IMR-90 (cell line): ENCODE data around the gene ACACA. TPM values are rescaled to one million over a fixed set of nuclear protein-coding genes. Genes with fewer than 3 reads are reported as not detected.

Experiments
- ATAC-seq: fragments of 200-7000 bp; cut with Tn5 transposase; 2 replicates; pipeline ENCODE4 v1.9.1; 2020; ENCODE audit warnings: low read depth, mild to moderate bottlenecking, moderate library complexity
- BruUV-seq: library from RNA; stranded (reverse); fragments of 400-500 nt; replicated peaks from 2 replicates; lab custom pipeline; 2021; lab: Mats Ljungman, UMichigan
- CTCF ChIA-PET: fragments of 300-600 bp; formaldehyde crosslinking; extraction: SDS; loops from one replicate; lab custom pipeline; 2021; ENCODE audit warnings: antibody characterized with exemption; lab: Yijun Ruan, JAX
- POLR2A ChIA-PET: fragments of 300-600 bp; sonication (Branson Sonifier 250); formaldehyde crosslinking; loops from one replicate; lab custom pipeline; 2022; ENCODE audit warnings: antibody characterized with exemption; ENCODE audit not compliant: unreplicated experiment; lab: Charles Lee
- DNase-seq: peaks from one replicate; pipeline ENCODE4 v3.0.0; 2013
- H2AFZ ChIP-seq: replicated peaks from 2 replicates; pipeline ENCODE3; 2013; ENCODE audit warnings: low read length, mild to moderate bottlenecking; ENCODE audit not compliant: poor library complexity
- H2AK5ac ChIP-seq: 2 replicates; pipeline ENCODE4 v1.6.1; 2013; ENCODE audit warnings: low read depth, low read length, inconsistent platforms
- H2AK9ac ChIP-seq: replicated peaks from 2 replicates; pipeline ENCODE3; 2013; ENCODE audit warnings: mild to moderate bottlenecking, low read depth, low read length, moderate library complexity; ENCODE audit not compliant: poor library complexity
- H2BK120ac ChIP-seq: 2 replicates; pipeline ENCODE4 v1.6.1; 2013; ENCODE audit warnings: low read depth, low read length, inconsistent platforms
- H2BK15ac ChIP-seq: 3 replicates; pipeline ENCODE4 v1.6.1; 2013; ENCODE audit warnings: low read depth, low read length, inconsistent platforms
- H2BK20ac ChIP-seq: 2 replicates; pipeline ENCODE4 v1.6.1; 2013; ENCODE audit warnings: low read depth, mild to moderate bottlenecking, inconsistent platforms, low read length, moderate library complexity
- H2BK5ac ChIP-seq: 2 replicates; pipeline ENCODE4 v1.6.1; 2013; ENCODE audit warnings: mild to moderate bottlenecking, low read depth, low read length, inconsistent platforms; ENCODE audit not compliant: poor library complexity, severe bottlenecking
- H3K14ac ChIP-seq: replicated peaks from 2 replicates; pipeline ENCODE4 v1.6.1; 2013; ENCODE audit warnings: low read depth, low read length, inconsistent platforms
- H3K18ac ChIP-seq: 2 replicates; pipeline ENCODE4 v1.6.1; 2013; ENCODE audit warnings: low read depth, low read length, control low read depth
- H3K23ac ChIP-seq: 2 replicates; pipeline ENCODE4 v1.6.1; 2013; ENCODE audit warnings: low read depth, low read length, inconsistent platforms
- H3K27ac ChIP-seq: 2 replicates; pipeline ENCODE4 v1.5.1; 2013; ENCODE audit warnings: mild to moderate bottlenecking, control low read depth, low read length; ENCODE audit not compliant: insufficient read depth
- H3K27me3 ChIP-seq: 2 replicates; pipeline ENCODE4 v1.6.1; 2013; ENCODE audit warnings: low read length; ENCODE audit not compliant: control insufficient read depth, insufficient read depth
- H3K36me3 ChIP-seq: 2 replicates; pipeline ENCODE4 v1.6.1; 2013; ENCODE audit warnings: low read length, mixed read lengths; ENCODE audit not compliant: control insufficient read depth, insufficient read depth
- H3K4ac ChIP-seq: 2 replicates; pipeline ENCODE4 v1.6.1; 2013; ENCODE audit warnings: low read depth, low read length, inconsistent platforms
- H3K4me1 ChIP-seq: 2 replicates; pipeline ENCODE4 v1.6.1; 2013; ENCODE audit warnings: low read length, mixed read lengths; ENCODE audit not compliant: control insufficient read depth, insufficient read depth
- H3K4me2 ChIP-seq: 2 replicates; pipeline ENCODE4 v1.6.1; 2013; ENCODE audit warnings: low read depth, mild to moderate bottlenecking, control low read depth, low read length, moderate library complexity
- H3K4me3 ChIP-seq: 2 replicates; pipeline ENCODE4 v1.5.1; 2013; ENCODE audit warnings: low read depth, mild to moderate bottlenecking, control low read depth, low read length, moderate library complexity; ENCODE audit not compliant: insufficient read depth
- H3K56ac ChIP-seq: 2 replicates; pipeline ENCODE4 v1.6.1; 2013; ENCODE audit warnings: low read length, inconsistent platforms; ENCODE audit not compliant: insufficient read depth; ENCODE audit errors: extremely low read depth
- H3K79me1 ChIP-seq, 2 experiments: 2 replicates each; pipeline ENCODE4 v1.6.1; 2013; ENCODE audit warnings: low read length in 2 of 2, inconsistent platforms in 1 of 2, low read depth in 1 of 2
- H3K9ac ChIP-seq: 2 replicates; pipeline ENCODE4 v1.6.1; 2013; ENCODE audit warnings: low read depth, low read length, control low read depth
- H3K9me1 ChIP-seq: 2 replicates; pipeline ENCODE4 v1.6.1; 2013; ENCODE audit warnings: low read length, inconsistent platforms; ENCODE audit not compliant: insufficient read depth
- H3K9me3 ChIP-seq: 2 replicates; pipeline ENCODE4 v1.6.1; 2013; ENCODE audit warnings: low read length; ENCODE audit not compliant: control insufficient read depth, insufficient read depth
- H4K20me1 ChIP-seq: 2 replicates; pipeline ENCODE4 v1.6.1; 2013; ENCODE audit warnings: low read length, inconsistent platforms; ENCODE audit not compliant: insufficient read depth
- H4K5ac ChIP-seq: 2 replicates; pipeline ENCODE4 v1.6.1; 2013; ENCODE audit warnings: mild to moderate bottlenecking, low read depth, low read length, control low read depth
- H4K8ac ChIP-seq, 2 experiments: 2 replicates each; pipeline ENCODE4 v1.6.1; 2013; ENCODE audit warnings: low read depth in 2 of 2, low read length in 2 of 2, control low read depth in 1 of 2, inconsistent platforms in 1 of 2
- H4K91ac ChIP-seq: 2 replicates; pipeline ENCODE4 v1.6.1; 2013; ENCODE audit warnings: low read depth, low read length, inconsistent platforms; ENCODE audit not compliant: insufficient read depth
- MAFK ChIP-seq: IDR thresholded peaks from 2 replicates; pipeline ENCODE4 v1.6.1; 2012; ENCODE audit warnings: low read depth, low read length, improper control_type of control experiment
- USF2 ChIP-seq: fragments of 150-350 bp; IDR thresholded peaks from 2 replicates; pipeline ENCODE4 v1.6.1; 2017; ENCODE audit warnings: mild to moderate bottlenecking, antibody characterized with exemption, low read length, low read depth
- WGBS, 2 experiments: methylation state at CpG; one replicate each; pipeline versions ENCODE4 v1.1.5 to v1.1.7; 2013; ENCODE audit warnings: missing lambda C conversion rate in 2 of 2; ENCODE audit not compliant: insufficient read length in 1 of 2; ENCODE audit errors: extremely low coverage in 2 of 2; 5-methylcytosine and 5-hydroxymethylcytosine counted together
- dilution Hi-C: fragments of 300-500 bp; cut with HindIII; formaldehyde crosslinking; loops from one replicate; pipeline ENCODE4 v1.14.3; 2018; ENCODE audit warnings: low sequenced_read_pairs; ENCODE audit not compliant: unreplicated experiment
- in situ Hi-C: fragments of 300-500 bp; cut with MboI; formaldehyde crosslinking; loops from 3 replicates; pipeline ENCODE4 v1.14.3; 2019; ENCODE audit warnings: low sequenced_read_pairs, inconsistent platforms, mixed read lengths
- intact Hi-C: fragments of 100-400 bp; cut with micrococcal nuclease; formaldehyde crosslinking; loops from 2 replicates; pipeline ENCODE4 v1.10.0; 2022
- polyA plus RNA-seq, 3 experiments: library from polyadenylated mRNA; depleted of rRNA; stranded (reverse); fragments of >200 nt; gene quantifications; 2 replicates each; pipeline ENCODE4 v1.2.3, GENCODE V29; 2012; ENCODE audit warnings: low replicate concordance in 1 of 3
- total RNA-seq: library from RNA; depleted of rRNA; stranded (reverse); fragments of >200 nt; gene quantifications from 2 replicates; pipeline ENCODE4 v1.2.3, GENCODE V29; 2012

ACACA gene
- total and polyA plus RNA-seq, 2 of the 4 experiments (the other 2 are of a cell fraction): 21.3 to 39.1 TPM

GRCh38 chr17:37087683-37088082 lies 319.0 kb downstream of the ACACA start:
- Histone ChIP-seq H3K27ac (no peak overlapping the region), H3K4me3 (no peak overlapping the region), H3K27me3 (no peaks in the 10 kb centered on the region), H4K20me1 (no peaks in the 10 kb centered on the region), H3K36me3 (peaks cover 18% of the 10 kb centered on the region), H2BK15ac (no peak overlapping the region), H3K9me3 (no peaks in the 10 kb centered on the region), H2AK9ac (no peak overlapping the region), H4K8ac (no peak overlapping the region), H3K9ac (no peak overlapping the region), H3K4me1 (no peaks in the 10 kb centered on the region), H2BK5ac (no peak overlapping the region), H4K5ac (no peak overlapping the region), H2AK5ac (no peak overlapping the region), H3K14ac (no peak overlapping the region), H3K4ac (no peak overlapping the region), H3K9me1 (peaks cover 10% of the 10 kb centered on the region; the same call in 1 of the 2 replicates), H3K23ac (no peak overlapping the region), H3K4me2 (no peak overlapping the region), H3K79me1 (no peaks in the 10 kb centered on the region), H2BK120ac (no peak overlapping the region), H3K56ac (no peak overlapping the region), H2AFZ (no peak overlapping the region), H3K18ac (no peak overlapping the region), H4K91ac (no peak overlapping the region), H2BK20ac (no peak overlapping the region)
- WGBS, 2 experiments: 71% methylated on average over 2 of the region's 5 CpGs; no CpG with 5 or more reads in 1 of the 2 experiments
- no TSS peak for BruUV-seq
- DNase-seq (no peak), ATAC-seq (no peak)
- dilution Hi-C loops (no loop called here), intact Hi-C loops (no loop called here), in situ Hi-C loops (no loop called here)
- POLR2A ChIA-PET: no interaction called here
- CTCF ChIA-PET: no interaction called here
- TF ChIP-seq USF2 (no peak), MAFK (peak; percentile 44; the same call in 1 of the 2 replicates)
